GM10248 (cell line): ENCODE results near the gene MKI67.
A peak's percentile ranks its signal among the peaks of the same experiment; 100 is the strongest.

Experiments
- CTCF ChIA-PET: fragments of 300-600 bp; sonication (Branson Sonifier 250); formaldehyde crosslinking; extraction: SDS; loops from one replicate; lab custom pipeline; 2021; ENCODE audit warnings: antibody characterized with exemption; lab: Yijun Ruan, JAX
- POLR2A ChIA-PET: fragments of 350-650 bp; sonication (Branson Sonifier 250); formaldehyde crosslinking; extraction: SDS; loops from one replicate; lab custom pipeline; 2020; ENCODE audit warnings: antibody characterized with exemption; lab: Yijun Ruan, JAX
- DNase-seq: peaks from one replicate; pipeline ENCODE4 v3.0.0; 2012; ENCODE audit errors: extremely low spot score
- TF ChIP-seq, protein P1 (sequence below): IDR thresholded peaks from 2 replicates; pipeline ENCODE4 v1.5.1; 2012; ENCODE audit warnings: mild to moderate bottlenecking, low read depth; ENCODE audit errors: extremely low read depth, missing control alignments, control extremely low read depth

Gene MKI67

DNA sequence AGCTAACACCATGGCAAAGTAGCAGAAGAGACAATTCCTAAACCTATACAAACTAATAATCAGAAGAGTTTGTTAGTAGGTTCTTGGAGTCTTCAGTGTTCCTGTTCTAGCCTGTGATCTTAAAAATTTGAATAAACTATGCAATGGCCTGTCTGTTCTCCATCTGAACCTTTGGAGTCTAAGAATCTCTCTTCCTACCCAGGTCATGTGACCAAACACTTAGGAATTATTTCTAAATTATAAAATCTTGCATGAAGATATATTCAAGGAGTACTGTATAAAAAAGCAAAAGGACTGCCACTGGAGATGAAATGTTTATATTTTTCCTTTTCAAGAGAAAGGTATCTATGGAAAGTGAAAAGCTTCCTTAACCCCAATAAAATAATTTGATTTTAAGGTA is 2.4 kb downstream of the MKI67 start:
- ChIA-PET POLR2A (no interaction called here), CTCF (interaction anchor here (1.1 to 1.6 kb wide), 3 partner anchors 11 to 27 kb away, joined by 3 to 8 read pairs (median 4); no protein-coding TSS in a partner anchor)

GRCh38 chr10:128122931-128123330 is 3.3 kb downstream of the MKI67 start:
- TF ChIP-seq, protein P1, sequence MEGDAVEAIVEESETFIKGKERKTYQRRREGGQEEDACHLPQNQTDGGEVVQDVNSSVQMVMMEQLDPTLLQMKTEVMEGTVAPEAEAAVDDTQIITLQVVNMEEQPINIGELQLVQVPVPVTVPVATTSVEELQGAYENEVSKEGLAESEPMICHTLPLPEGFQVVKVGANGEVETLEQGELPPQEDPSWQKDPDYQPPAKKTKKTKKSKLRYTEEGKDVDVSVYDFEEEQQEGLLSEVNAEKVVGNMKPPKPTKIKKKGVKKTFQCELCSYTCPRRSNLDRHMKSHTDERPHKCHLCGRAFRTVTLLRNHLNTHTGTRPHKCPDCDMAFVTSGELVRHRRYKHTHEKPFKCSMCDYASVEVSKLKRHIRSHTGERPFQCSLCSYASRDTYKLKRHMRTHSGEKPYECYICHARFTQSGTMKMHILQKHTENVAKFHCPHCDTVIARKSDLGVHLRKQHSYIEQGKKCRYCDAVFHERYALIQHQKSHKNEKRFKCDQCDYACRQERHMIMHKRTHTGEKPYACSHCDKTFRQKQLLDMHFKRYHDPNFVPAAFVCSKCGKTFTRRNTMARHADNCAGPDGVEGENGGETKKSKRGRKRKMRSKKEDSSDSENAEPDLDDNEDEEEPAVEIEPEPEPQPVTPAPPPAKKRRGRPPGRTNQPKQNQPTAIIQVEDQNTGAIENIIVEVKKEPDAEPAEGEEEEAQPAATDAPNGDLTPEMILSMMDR: no peak
- POLR2A ChIA-PET: no interaction called here
- DNase-seq: no peak
- CTCF ChIA-PET: interaction anchor here (1.2 to 1.5 kb wide), 2 partner anchors 9 to 28 kb away, joined by 3 read pairs; no protein-coding TSS in a partner anchor

More for the DNA sequence above, 2.4 kb downstream of the MKI67 start:
- no peak for DNase-seq
- TF ChIP-seq, protein P1: no peak

DNA sequence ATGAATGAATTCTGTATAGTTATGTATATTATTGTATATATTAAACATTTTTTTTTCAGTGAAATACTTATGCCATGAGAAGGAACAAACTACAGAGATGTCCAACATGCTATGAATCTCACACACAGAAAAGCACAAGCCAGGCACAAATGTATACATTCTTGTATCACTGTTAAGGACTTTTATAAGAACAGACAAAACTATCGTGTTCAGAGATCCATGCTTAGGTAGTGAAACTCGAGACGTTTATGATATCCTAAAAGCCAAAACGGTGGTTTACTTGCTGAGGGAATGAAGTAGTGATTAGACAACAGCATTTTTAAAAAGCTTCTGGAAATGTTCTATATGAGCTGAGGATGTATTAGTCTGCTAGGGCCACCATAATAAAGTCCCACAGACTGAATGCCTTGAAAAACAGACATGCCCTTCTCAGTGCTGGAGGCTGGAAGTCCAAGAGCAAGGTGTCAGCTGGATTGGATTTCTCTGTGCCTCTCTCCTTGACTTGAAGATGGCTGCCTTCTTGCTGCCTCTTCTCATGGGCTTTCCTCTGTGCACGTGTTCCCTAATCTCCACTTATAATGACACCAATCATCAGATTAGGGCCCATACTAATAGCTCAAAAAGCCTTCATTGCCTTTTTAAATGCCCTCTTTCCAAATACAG is 4.3 kb downstream of the MKI67 start:
- CTCF ChIA-PET: interaction anchor here (1.0 to 1.2 kb wide), 2 partner anchors 8 to 11 kb away, joined by 3 read pairs; no protein-coding TSS in a partner anchor
- TF ChIP-seq, protein P1: no peak
- POLR2A ChIA-PET: no interaction called here
- DNase-seq: no peak

GRCh38 chr10:128116851-128117615 is 9.2 kb downstream of the MKI67 start:
- no peak for DNase-seq
- ChIA-PET POLR2A (no interaction called here), CTCF (interaction anchor here (1.0 to 2.8 kb wide), 8 partner anchors 9 to 105 kb away, joined by 3 to 11 read pairs (median 4); no protein-coding TSS in a partner anchor)
- TF ChIP-seq, protein P1: peak; percentile 24

DNA sequence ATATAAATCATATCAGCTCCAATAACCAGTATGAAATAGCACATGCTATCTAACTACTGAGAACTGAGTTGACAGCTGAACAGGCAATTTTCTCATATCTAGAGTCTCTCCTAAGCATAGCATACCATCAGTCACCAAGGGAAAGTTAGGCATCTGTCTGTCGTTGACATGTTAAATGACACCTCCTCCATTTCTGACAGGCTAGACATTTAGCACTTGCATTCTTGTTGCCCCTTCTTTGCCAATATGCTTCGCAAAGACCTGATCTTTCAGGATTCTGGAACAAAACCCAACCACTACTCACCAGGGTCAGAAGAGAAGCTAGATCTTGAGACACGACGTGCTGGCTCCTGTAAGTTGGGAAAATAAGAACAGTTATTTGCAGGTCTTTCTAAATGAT is 10.0 kb downstream of the MKI67 start:
- ChIA-PET CTCF (interaction anchor here (0.9 to 2.8 kb wide), 10 partner anchors 12 to 105 kb away, joined by 3 to 11 read pairs (median 4); no protein-coding TSS in a partner anchor), POLR2A (interaction anchor here (0.5 kb wide), 2 partner anchors 10 to 24 kb away, joined by 3 read pairs; partner anchors contain the start of gene MKI67)
- DNase-seq: no peak
- TF ChIP-seq, protein P1: no peak

DNA sequence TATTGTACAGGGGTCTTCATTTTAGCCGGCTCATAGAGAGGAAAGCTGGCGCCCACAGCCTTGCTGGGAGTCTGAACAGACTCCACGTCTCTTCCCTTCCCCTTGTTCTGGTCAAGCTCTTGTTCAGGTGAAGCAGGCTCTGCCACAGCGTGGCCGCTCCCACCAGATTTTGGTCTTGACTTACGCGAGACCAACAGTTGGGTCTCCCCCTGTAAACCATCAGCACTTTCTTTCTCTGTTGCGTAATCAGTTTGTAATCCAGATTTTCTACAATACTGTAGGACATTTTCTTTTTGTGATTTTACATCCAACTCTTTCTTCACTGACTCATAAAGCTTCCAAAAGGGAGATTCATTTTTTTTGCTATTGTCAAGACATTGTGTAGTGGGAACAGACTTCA is 10.9 kb downstream of the MKI67 start:
- CTCF ChIA-PET: interaction anchor here (0.9 to 2.8 kb wide), 9 partner anchors 10 to 80 kb away, joined by 3 to 11 read pairs (median 4); partner anchors contain the start of gene MKI67
- TF ChIP-seq, protein P1: no peak
- POLR2A ChIA-PET: interaction anchor here (0.5 to 0.6 kb wide), 3 partner anchors 11 to 396 kb away, joined by 3 to 5 read pairs (median 3); partner anchors contain the start of gene MKI67
- DNase-seq: no peak
